Endothelial cell (in vitro differentiated cells): ENCODE measurements around the gene GLI3. TPM values are rescaled to one million over a fixed set of nuclear protein-coding genes. Genes with fewer than 3 reads are reported as not detected.

ENCODE experiments used
- DNase-seq: peaks from one replicate; pipeline ENCODE4 v3.0.0; 2021; ENCODE audit warnings: low spot score
- H3K27ac Mint-ChIP-seq: one replicate; pipeline ENCODE4 v1.8.0; 2021; ENCODE audit warnings: mixed read lengths, inconsistent platforms; ENCODE audit not compliant: unreplicated experiment
- H3K27me3 Mint-ChIP-seq: one replicate; pipeline ENCODE4 v1.8.0; 2021; ENCODE audit warnings: mild to moderate bottlenecking, moderate library complexity, mixed read lengths, inconsistent platforms; ENCODE audit not compliant: unreplicated experiment
- H3K36me3 Mint-ChIP-seq: one replicate; pipeline ENCODE4 v1.8.0; 2021; ENCODE audit warnings: mild to moderate bottlenecking, low read depth, mixed read lengths, inconsistent platforms; ENCODE audit not compliant: unreplicated experiment
- H3K4me1 Mint-ChIP-seq: one replicate; pipeline ENCODE4 v1.8.0; 2021; ENCODE audit warnings: mild to moderate bottlenecking, mixed read lengths, inconsistent platforms; ENCODE audit not compliant: unreplicated experiment
- H3K4me3 Mint-ChIP-seq: one replicate; pipeline ENCODE4 v1.8.0; 2021; ENCODE audit warnings: mild to moderate bottlenecking, mixed read lengths, inconsistent platforms; ENCODE audit not compliant: unreplicated experiment
- H3K9me3 Mint-ChIP-seq: one replicate; pipeline ENCODE4 v1.8.0; 2021; ENCODE audit warnings: mixed read lengths, inconsistent platforms; ENCODE audit not compliant: unreplicated experiment
- total RNA-seq: library from RNA; stranded (reverse); fragmentation: NEBNext Ultra II Directional; extraction: Animal tissue kit (Norgen Biotek cat#: 25700); gene quantifications from one replicate; pipeline ENCODE4 v1.2.1, GENCODE V29; 2021; ENCODE audit not compliant: unreplicated experiment
- TF ChIP-seq, protein P1 (sequence below): fragments of 200-600 bp; sonication (generic); IDR thresholded peaks from one replicate; pipeline ENCODE4 v1.5.0; 2021; ENCODE audit warnings: antibody characterized with exemption; ENCODE audit not compliant: unreplicated experiment

Gene GLI3
- total RNA-seq, 1 donor from 2014 or later: 24.9 TPM

- Mint-ChIP-seq H3K27ac (no peak overlapping the region), H3K27me3 (no peaks in the 10 kb centered on the region), H3K36me3 (peaks cover 4% of the 10 kb centered on the region), H3K4me3 (no peak overlapping the region), H3K4me1 (peaks cover 3% of the 10 kb centered on the region), H3K9me3 (no peaks in the 10 kb centered on the region)
- TF ChIP-seq, protein P1, sequence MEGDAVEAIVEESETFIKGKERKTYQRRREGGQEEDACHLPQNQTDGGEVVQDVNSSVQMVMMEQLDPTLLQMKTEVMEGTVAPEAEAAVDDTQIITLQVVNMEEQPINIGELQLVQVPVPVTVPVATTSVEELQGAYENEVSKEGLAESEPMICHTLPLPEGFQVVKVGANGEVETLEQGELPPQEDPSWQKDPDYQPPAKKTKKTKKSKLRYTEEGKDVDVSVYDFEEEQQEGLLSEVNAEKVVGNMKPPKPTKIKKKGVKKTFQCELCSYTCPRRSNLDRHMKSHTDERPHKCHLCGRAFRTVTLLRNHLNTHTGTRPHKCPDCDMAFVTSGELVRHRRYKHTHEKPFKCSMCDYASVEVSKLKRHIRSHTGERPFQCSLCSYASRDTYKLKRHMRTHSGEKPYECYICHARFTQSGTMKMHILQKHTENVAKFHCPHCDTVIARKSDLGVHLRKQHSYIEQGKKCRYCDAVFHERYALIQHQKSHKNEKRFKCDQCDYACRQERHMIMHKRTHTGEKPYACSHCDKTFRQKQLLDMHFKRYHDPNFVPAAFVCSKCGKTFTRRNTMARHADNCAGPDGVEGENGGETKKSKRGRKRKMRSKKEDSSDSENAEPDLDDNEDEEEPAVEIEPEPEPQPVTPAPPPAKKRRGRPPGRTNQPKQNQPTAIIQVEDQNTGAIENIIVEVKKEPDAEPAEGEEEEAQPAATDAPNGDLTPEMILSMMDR: no peak
- DNase-seq: no peak
Observed at GRCh38 chr7:41933427-41933826, 303.6 kb downstream of the GLI3 start.

- no peak for DNase-seq
- Mint-ChIP-seq H3K4me3 (no peak overlapping the region), H3K27me3 (peaks cover 2% of the 10 kb centered on the region), H3K4me1 (peaks cover 11% of the 10 kb centered on the region), H3K9me3 (no peaks in the 10 kb centered on the region), H3K27ac (no peak overlapping the region), H3K36me3 (peaks cover 4% of the 10 kb centered on the region)
- TF ChIP-seq, protein P1: no peak
Observed at GRCh38 chr7:41931263-41931646, 305.8 kb downstream of the GLI3 start.

- Mint-ChIP-seq H3K27me3 (peaks cover 2% of the 10 kb centered on the region), H3K4me1 (peaks cover 11% of the 10 kb centered on the region), H3K4me3 (no peak overlapping the region), H3K36me3 (peaks cover 4% of the 10 kb centered on the region), H3K9me3 (no peaks in the 10 kb centered on the region), H3K27ac (no peak overlapping the region)
- TF ChIP-seq, protein P1: no peak
- no peak for DNase-seq
Observed at GRCh38 chr7:41930538-41931262, 306.3 kb downstream of the GLI3 start.

- TF ChIP-seq, protein P1: no peak
Observed at GRCh38 chr7:41928781-41929180, 308.2 kb downstream of the GLI3 start.

DNA sequence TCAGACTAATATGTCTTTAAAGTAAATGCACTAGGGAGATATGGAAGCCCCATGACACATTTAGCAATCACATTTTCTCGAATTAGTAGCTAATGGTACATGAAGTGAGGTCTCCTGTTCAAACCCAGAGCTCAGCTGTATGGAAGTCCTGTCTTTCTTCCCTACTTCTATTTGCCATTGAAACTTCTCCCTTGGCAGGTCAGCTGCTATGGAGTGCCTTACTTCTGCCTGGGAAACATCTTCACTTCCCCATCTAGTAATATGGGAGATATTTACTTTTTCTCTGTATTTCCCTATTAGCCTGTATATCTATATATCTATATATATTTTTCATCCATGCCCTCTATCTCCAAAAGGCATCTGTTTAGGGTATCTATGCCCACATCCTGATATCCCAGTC is 308.8 kb downstream of the GLI3 start:
- no peaks in the 10 kb centered on the region for H3K9me3 Mint-ChIP-seq
- H3K36me3 Mint-ChIP-seq: peaks cover 4% of the 10 kb centered on the region
- H3K4me3 Mint-ChIP-seq: no peak overlapping the region
- peaks cover 11% of the 10 kb centered on the region for H3K4me1 Mint-ChIP-seq
- TF ChIP-seq, protein P1: no peak
- H3K27ac Mint-ChIP-seq: no peak overlapping the region
- no peak for DNase-seq
- peaks cover 2% of the 10 kb centered on the region for H3K27me3 Mint-ChIP-seq

More at GRCh38 chr7:41928781-41929180, 308.2 kb downstream of the GLI3 start:
- peaks cover 11% of the 10 kb centered on the region for H3K4me1 Mint-ChIP-seq
- no peak overlapping the region for H3K27ac Mint-ChIP-seq
- DNase-seq: no peak
- H3K9me3 Mint-ChIP-seq: no peaks in the 10 kb centered on the region
- H3K36me3 Mint-ChIP-seq: peaks cover 4% of the 10 kb centered on the region
- no peak overlapping the region for H3K4me3 Mint-ChIP-seq
- H3K27me3 Mint-ChIP-seq: peaks cover 2% of the 10 kb centered on the region
